DOHH2 (cell line): ENCODE measurements around the gene UBE2I.

Experiments
- CTCF ChIP-seq: fragments of 200-600 bp; sonication (generic); IDR thresholded peaks from one replicate; pipeline ENCODE4 v1.5.1; 2014; ENCODE audit warnings: antibody characterized with exemption, mild to moderate bottlenecking, low read depth, low read length; ENCODE audit not compliant: poor library complexity, severe bottlenecking
- EZH2phosphoT487 ChIP-seq: fragments of 200-600 bp; sonication (generic); IDR thresholded peaks from 2 replicates; pipeline ENCODE4 v1.6.1; 2017; ENCODE audit warnings: borderline replicate concordance, mild to moderate bottlenecking, antibody characterized with exemption, low read length, moderate library complexity, mixed read lengths

- no peak for TF ChIP-seq CTCF
- TF ChIP-seq EZH2phosphoT487, result no peak
Measured at GRCh38 chr16:1338855-1339675, 29.6 kb downstream of the UBE2I start.
